GM13976 (cell line): Measurements from ENCODE around the gene RHCG.

ENCODE experiments used
- DNase-seq: peaks from one replicate; pipeline ENCODE4 v3.0.0; 2012; ENCODE audit warnings: low spot score
- CTCF ChIP-seq: IDR thresholded peaks from 2 replicates; pipeline ENCODE4 v1.5.1; 2012; ENCODE audit warnings: borderline replicate concordance, mild to moderate bottlenecking; ENCODE audit not compliant: insufficient read depth; ENCODE audit errors: extremely low read depth, missing control alignments, control extremely low read depth
- in situ Hi-C: fragments of 300-500 bp; cut with MboI; formaldehyde crosslinking; loops from one replicate; pipeline ENCODE4 v1.12.0; 2022; ENCODE audit warnings: low sequenced_read_pairs, mixed read lengths, inconsistent platforms; ENCODE audit not compliant: unreplicated experiment

RHCG gene

DNA sequence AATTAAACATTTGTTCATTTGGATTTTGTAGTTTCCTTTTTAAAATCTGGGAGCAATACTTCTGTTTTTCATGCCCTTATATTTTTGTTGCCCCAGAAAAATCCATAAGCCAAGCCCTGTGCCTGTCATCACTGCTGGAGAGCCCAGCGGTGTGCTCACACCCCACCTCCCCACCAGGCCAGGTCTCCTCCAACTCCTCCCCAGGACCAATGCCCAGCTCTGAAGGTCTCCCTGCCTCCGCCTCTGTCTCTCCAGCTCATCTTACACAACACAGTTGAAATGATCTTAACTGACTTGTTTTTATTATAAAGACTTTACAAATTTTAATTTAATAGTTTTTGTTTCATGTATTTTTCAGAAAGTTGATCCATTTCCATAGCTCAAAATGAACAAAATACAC is 66.4 kb downstream of the RHCG start:
- no peak for TF ChIP-seq CTCF
- no peak for DNase-seq
- in situ Hi-C loops: no loop called here

DNA sequence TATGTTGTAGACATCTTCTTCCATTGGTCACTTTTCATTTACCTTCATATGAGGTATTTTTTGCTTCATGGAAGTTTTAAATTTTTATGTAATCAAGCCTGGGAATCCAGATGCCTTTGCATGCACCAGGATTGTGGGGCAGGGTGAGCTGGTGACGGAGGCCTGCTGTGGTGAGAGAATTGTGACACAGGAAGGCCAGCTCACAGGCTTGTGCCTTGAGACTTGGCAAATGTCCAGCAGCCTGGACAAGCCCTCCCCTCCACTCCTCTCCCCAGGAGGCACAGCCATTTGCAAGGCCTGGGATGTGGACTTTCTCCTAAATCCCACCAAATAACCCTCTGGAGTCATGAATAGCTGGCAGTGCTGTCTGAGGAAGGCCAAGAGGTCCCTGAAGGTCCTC is 67.4 kb downstream of the RHCG start:
- DNase-seq: no peak
- in situ Hi-C loops: no loop called here
- TF ChIP-seq CTCF: no peak

DNA sequence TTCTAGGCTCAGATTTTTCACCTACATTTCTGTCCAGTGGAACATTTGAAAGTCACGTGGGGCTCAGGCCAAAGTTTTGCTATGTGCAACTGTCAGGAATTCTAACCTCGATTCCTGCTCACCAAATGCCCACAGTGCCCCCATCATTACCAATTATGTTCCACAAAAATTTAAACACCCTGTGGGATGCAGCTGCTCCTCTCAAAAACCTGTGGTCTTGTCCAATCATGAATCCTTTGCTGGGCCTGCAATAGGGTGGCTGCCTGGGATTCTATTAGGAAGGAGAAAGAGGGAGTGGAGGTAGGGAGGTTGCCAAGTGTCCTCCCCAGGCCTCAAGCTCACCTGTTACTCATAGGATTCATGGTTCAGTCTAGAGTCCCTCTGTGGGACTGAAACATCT is 68.1 kb downstream of the RHCG start:
- TF ChIP-seq CTCF: no peak
- in situ Hi-C loops: no loop called here
- DNase-seq: no peak

DNA sequence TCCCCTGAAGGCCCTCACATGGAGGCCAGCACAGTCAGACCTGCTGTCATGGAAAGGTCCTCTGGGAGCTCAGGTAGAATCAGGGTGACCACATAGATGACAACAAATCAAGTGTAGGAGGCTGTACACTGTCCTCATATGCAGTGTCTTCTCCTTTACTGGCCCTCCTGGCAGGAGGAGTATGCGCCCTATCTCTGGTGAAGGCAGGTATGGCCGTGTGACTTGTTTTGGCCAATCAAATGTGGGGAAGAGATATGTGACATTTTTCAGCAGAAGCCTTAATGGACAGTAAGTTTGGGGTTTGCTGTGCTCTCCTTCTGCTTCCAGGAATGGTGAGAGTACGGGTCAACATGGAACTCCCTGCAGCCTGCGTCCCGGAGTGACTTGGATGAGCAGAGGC is 69.9 kb downstream of the RHCG start:
- TF ChIP-seq CTCF: no peak
- no peak for DNase-seq
- in situ Hi-C loops: no loop called here

DNA sequence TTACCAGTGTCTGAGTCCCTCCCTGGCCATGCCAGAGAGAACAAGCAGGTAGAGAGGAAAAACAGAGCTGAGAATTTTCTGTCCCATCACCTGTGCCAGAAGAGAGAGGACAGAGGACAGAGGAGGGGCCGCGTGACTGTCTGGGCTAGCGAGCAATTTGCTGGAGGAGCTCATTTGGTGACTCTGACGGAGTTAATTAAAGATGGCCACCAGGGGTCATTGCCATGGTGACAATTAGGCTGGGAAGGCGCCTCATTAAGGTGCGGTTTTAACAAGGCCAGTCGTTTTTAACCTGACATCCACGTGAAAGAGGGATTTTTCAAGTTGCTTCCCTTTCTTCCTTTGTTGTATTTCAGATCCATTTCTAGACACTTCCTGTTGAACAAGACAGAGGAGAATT is 72.4 kb downstream of the RHCG start:
- DNase-seq: no peak
- in situ Hi-C loops: no loop called here
- TF ChIP-seq CTCF: no peak
